Upper lobe of left lung (tissue), 6 donors: ENCODE data around the gene LSM12. TPM values are rescaled to one million over a fixed set of nuclear protein-coding genes. Genes with fewer than 3 reads are reported as not detected.
"Not testable (repeated sequence)": the region's sequence is repeated elsewhere in the genome, so short reads cannot be mapped to it uniquely, and the experiment has no call there.

Source experiments
- ATAC-seq, 2 donors: fragments of 200-7000 bp; cut with Tn5 transposase; one replicate each; pipeline ENCODE4 v1.9.1; 2022; ENCODE audit warnings: mild to moderate bottlenecking in 2 of 2, moderate library complexity in 2 of 2; ENCODE audit not compliant: low FRiP score in 2 of 2
- DNase-seq, 2 donors: peaks; one replicate each; pipeline ENCODE4 v3.0.0-alpha.2; 2019 to 2020
- H3K27ac ChIP-seq, 4 donors: fragments of 200-600 bp; sonication (generic); one replicate each; pipeline ENCODE4 v1.5.1; 2016 to 2019
- H3K27me3 ChIP-seq, 4 donors: fragments of 200-600 bp; sonication (generic); one replicate each; pipeline ENCODE4 v1.5.1; 2017 to 2019
- H3K36me3 ChIP-seq, 4 donors: fragments of 200-600 bp; sonication (generic); one replicate each; pipeline ENCODE4 v1.5.1; 2016 to 2019
- H3K4me1 ChIP-seq, 4 donors: fragments of 200-600 bp; sonication (generic); one replicate each; pipeline ENCODE4 v1.5.1; 2018 to 2019
- H3K4me3 ChIP-seq, 4 donors: fragments of 200-600 bp; sonication (generic); one replicate each; pipeline ENCODE4 v1.5.1; 2017 to 2019; ENCODE audit warnings: mild to moderate bottlenecking in 2 of 4, moderate library complexity in 1 of 4
- H3K9me3 ChIP-seq, 4 donors: fragments of 200-600 bp; sonication (generic); one replicate each; pipeline ENCODE4 v1.5.1; 2018 to 2019
- CTCF ChIP-seq, 6 experiments: fragments of 450-650 bp in 4 of 6; fragments of 200-600 bp in 2 of 6; sonication (generic) in 2 of 6; IDR thresholded peaks; one replicate each; pipeline ENCODE4 v1.5.1; 2016 to 2019; ENCODE audit warnings: antibody characterized with exemption in 6 of 6
- EP300 ChIP-seq, 4 donors: sonication (generic); formaldehyde crosslinking; IDR thresholded peaks; one replicate each; pipeline ENCODE4 v1.5.1; 2017; ENCODE audit warnings: antibody characterized with exemption in 4 of 4, control low read depth in 2 of 4
- POLR2A ChIP-seq, 4 donors: fragments of 450-650 bp; IDR thresholded peaks; one replicate each; pipeline ENCODE4 v1.5.1; 2016 to 2017; ENCODE audit warnings: antibody characterized with exemption in 4 of 4, mild to moderate bottlenecking in 2 of 4
- POLR2AphosphoS5 ChIP-seq, 2 donors: sonication (generic); formaldehyde crosslinking; IDR thresholded peaks; one replicate each; pipeline ENCODE4 v1.5.1; 2017; ENCODE audit warnings: antibody characterized with exemption in 2 of 2
- WGBS, 2 donors: methylation state at CpG; one replicate each; pipeline ENCODE4 v1.1.5; 2017 to 2018; 5-methylcytosine and 5-hydroxymethylcytosine counted together
- total RNA-seq, 6 donors: library from RNA; depleted of rRNA in 4 of 6; stranded (reverse); fragments of >200 nt in 4 of 6; gene quantifications; one replicate each; pipeline versions ENCODE4 v1.1.0 to v1.2.1, GENCODE V29; 2016 to 2021
- donor health status: DM: no; HTN: no; CAD: no; lungs with moderate emphysema.
- donor health status: DM: no; HTN: yes; CAD: no; lungs with severe emphysema.

Gene LSM12
- total RNA-seq, 6 donors from 2014 or later = 14.8 to 38.3 (median 33.6) TPM

GRCh38 chr17:44061446-44061845 is 5.0 kb downstream of the LSM12 start:
- Histone ChIP-seq H3K27me3 (no peaks in the 10 kb centered on the region), H3K36me3 (peaks cover 6 to 72% (median 30%) of the 10 kb centered on the region in 4 donors), H3K4me3 (no peak overlapping the region), H3K4me1 (peaks cover 7 to 17% (median 11%) of the 10 kb centered on the region in 4 donors), H3K9me3 (no peaks in the 10 kb centered on the region), H3K27ac (no peak overlapping the region)
- WGBS, 2 donors = 67 to 80% methylated on average over 1 of the region's 1 CpG
- DNase-seq (no peak), ATAC-seq (no peak)
- TF ChIP-seq EP300 (IDR thresholded peaks at IDR 0.05) (no peak), POLR2A (IDR thresholded peaks at IDR 0.05) (no peak), CTCF (IDR thresholded peaks at IDR 0.05) (no peak), POLR2AphosphoS5 (IDR thresholded peaks at IDR 0.05) (no peak)

- peaks cover 6 to 83% (median 34%) of the 10 kb centered on the region in 4 donors for H3K36me3 ChIP-seq
- H3K27ac ChIP-seq = no peak overlapping the region
- 85 to 88% methylated on average over 14 of the region's 14 CpGs for WGBS, 2 donors
- H3K4me1 ChIP-seq = peaks cover 0 to 2% (median 0%) of the 10 kb centered on the region in 4 donors
- ATAC-seq (no peak), DNase-seq (no peak)
- H3K4me3 ChIP-seq = no peak overlapping the region
- TF ChIP-seq EP300 (IDR thresholded peaks at IDR 0.05) (no peak), POLR2A (IDR thresholded peaks at IDR 0.05) (no peak), CTCF (IDR thresholded peaks at IDR 0.05) (no peak), POLR2AphosphoS5 (IDR thresholded peaks at IDR 0.05) (no peak)
- no peaks in the 10 kb centered on the region for H3K27me3 ChIP-seq
- no peaks in the 10 kb centered on the region for H3K9me3 ChIP-seq
Measured at GRCh38 chr17:44059101-44059892, 7.2 kb downstream of the LSM12 start.

GRCh38 chr17:44053125-44053872 is 13.2 kb downstream of the LSM12 start:
- Histone ChIP-seq H3K36me3 (peaks cover 22 to 87% (median 46%) of the 10 kb centered on the region in 4 donors), H3K27me3 (no peaks in the 10 kb centered on the region), H3K9me3 (no peaks in the 10 kb centered on the region), H3K27ac (no peak overlapping the region), H3K4me3 (no peak overlapping the region), H3K4me1 (peaks cover 3 to 16% (median 6%) of the 10 kb centered on the region in 4 donors)
- ATAC-seq (no peak), DNase-seq (no peak)
- WGBS, 2 donors = 49 to 58% methylated on average over 3 of the region's 3 CpGs
- no peak for TF ChIP-seq POLR2AphosphoS5 (IDR thresholded peaks at IDR 0.05)
- TF ChIP-seq EP300 (IDR thresholded peaks at IDR 0.05) = no peak
- no peak for TF ChIP-seq POLR2A (IDR thresholded peaks at IDR 0.05)
- no peak for TF ChIP-seq CTCF (IDR thresholded peaks at IDR 0.05)

- no peak for TF ChIP-seq EP300 (IDR thresholded peaks at IDR 0.05)
- TF ChIP-seq POLR2AphosphoS5 (IDR thresholded peaks at IDR 0.05) = no peak
- TF ChIP-seq POLR2A (IDR thresholded peaks at IDR 0.05) = no peak
- TF ChIP-seq CTCF (IDR thresholded peaks at IDR 0.05) = no peak
- Histone ChIP-seq H3K27me3 (no peaks in the 10 kb centered on the region), H3K27ac (no peak overlapping the region), H3K9me3 (no peaks in the 10 kb centered on the region), H3K36me3 (peaks cover 22 to 79% (median 40%) of the 10 kb centered on the region in 4 donors), H3K4me3 (no peak overlapping the region), H3K4me1 (peaks cover 5 to 17% (median 9%) of the 10 kb centered on the region in 4 donors)
- ATAC-seq = no peak
- no peak for DNase-seq
- 94 to 95% methylated on average over 8 of the region's 9 CpGs for WGBS, 2 donors
Measured at GRCh38 chr17:44049294-44050060, 17.0 kb downstream of the LSM12 start.

- Histone ChIP-seq H3K36me3 (peaks cover 15 to 53% (median 31%) of the 10 kb centered on the region in 4 donors), H3K4me1 (peaks cover 16 to 22% (median 21%) of the 10 kb centered on the region in 4 donors)
- not testable (repeated sequence) for H3K4me3 ChIP-seq, H3K9me3 ChIP-seq, H3K27me3 ChIP-seq, DNase-seq, ATAC-seq, H3K27ac ChIP-seq
- 99% methylated on average over 7 of the region's 7 CpGs for WGBS, 2 donors
Measured at GRCh38 chr17:44046893-44047292, 19.6 kb downstream of the LSM12 start.
